Measurements from ENCODE around the gene PJA1. TPM values are rescaled to one million over a fixed set of nuclear protein-coding genes. Genes with fewer than 3 reads are reported as not detected.

The PJA1 gene, protein sequence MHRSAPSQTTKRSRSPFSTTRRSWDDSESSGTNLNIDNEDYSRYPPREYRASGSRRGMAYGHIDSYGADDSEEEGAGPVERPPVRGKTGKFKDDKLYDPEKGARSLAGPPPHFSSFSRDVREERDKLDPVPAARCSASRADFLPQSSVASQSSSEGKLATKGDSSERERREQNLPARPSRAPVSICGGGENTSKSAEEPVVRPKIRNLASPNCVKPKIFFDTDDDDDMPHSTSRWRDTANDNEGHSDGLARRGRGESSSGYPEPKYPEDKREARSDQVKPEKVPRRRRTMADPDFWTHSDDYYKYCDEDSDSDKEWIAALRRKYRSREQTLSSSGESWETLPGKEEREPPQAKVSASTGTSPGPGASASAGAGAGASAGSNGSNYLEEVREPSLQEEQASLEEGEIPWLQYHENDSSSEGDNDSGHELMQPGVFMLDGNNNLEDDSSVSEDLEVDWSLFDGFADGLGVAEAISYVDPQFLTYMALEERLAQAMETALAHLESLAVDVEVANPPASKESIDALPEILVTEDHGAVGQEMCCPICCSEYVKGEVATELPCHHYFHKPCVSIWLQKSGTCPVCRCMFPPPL
- 13.8 and 16.2 TPM in 2 replicates for total RNA-seq

DNA sequence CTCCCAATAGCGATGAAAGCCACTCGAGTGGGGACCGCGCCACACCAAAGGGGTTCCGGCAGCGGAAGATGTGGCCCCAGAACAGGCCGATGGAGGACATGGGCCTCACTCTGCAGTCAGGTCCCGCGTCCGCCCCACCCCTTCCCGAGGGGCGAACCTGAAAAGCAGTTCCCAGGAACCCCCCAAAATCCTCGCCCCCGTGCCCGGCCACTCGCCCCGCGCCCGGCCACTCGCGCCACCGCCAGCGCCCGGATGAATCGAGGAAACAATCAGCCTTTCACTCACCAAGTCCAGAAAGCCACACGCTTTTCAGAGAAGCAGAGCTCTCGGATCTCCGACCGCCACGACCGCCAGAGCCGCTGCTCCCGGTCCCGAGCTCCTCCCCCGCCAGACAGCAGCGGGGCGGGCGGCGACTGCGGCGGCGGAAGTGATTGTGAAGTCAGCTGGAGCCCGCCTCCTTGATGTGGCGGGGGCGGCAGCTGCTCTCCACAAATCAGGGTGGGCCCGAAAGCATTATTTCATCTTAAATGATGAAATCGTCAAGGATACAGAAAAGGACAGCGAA lies at the start of gene PJA1:
TSS of gene PJA1 (minus strand) at position 367 of the 565 bp plus-strand sequence. CDS start 2,380 bp downstream, outside the sequence.
- intact Hi-C loops (cut with micrococcal nuclease), result loop anchor here (1.0 to 10.0 kb wide), 6 partner anchors 337 to 1290 kb away; partner anchors contain the start of genes EDA, IGBP1 and YIPF6

DNA sequence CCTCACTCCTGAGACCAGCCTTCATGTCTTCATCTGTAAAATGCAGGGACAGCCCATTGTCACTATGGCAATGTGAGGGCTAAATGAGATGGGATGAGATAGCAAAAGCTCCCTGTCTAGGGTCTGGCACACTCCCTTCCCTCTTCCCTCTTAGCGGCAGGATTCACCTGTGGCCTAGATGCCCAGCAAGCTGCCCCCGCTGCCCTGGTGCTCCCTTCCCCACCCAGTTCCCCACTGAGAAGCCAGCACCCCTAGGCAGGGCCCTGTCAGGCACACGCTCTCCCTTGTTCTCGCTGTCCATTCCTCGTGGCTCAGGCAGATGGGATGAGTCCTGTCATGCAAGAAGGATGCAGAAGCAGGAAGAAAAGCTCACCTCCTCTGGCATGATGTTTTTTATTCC lies 49.2 kb upstream of the PJA1 start:
- intact Hi-C loops (cut with micrococcal nuclease), result no loop called here

DNA sequence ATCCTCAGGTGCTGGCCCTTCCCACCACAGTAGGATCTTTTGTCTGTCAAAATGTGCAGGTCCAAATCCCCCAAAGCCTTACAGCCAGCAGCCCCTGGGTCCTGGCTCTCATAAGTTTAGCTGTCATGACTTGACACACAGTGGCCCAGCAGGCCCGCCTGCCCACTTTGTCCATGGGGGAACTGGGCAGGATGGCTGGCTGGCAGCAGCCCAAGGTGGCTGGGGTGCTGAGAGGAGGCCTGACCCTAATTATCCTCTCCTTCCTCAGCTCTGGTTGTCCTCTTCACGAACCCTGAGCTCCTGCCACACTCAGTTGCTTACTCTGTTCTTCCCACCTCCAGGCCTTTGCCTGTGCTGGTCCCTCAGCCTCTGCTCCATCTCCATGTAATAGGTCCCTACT lies 46.4 kb upstream of the PJA1 start:
- intact Hi-C loops (cut with micrococcal nuclease), result no loop called here

DNA sequence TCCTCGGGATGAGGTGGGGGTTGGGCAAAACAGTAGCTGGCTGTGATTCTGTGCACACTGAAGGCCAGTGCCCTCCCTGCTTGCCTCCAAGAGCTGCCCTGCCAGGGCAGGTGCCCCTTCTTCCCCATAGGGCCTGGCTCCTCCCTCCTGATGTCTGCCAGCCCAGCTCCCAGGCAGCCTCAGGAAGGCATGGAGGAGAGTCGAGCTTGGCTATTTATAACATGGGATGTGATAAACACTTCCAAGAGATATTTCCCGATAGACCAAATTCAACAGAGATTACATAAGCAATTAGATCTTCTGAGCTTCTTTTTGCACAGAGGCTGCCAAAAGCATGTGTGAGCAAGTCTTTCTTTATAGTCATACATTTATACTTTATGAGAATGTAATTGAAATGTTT lies 45.3 kb upstream of the PJA1 start:
- intact Hi-C loops (cut with micrococcal nuclease), result no loop called here

DNA sequence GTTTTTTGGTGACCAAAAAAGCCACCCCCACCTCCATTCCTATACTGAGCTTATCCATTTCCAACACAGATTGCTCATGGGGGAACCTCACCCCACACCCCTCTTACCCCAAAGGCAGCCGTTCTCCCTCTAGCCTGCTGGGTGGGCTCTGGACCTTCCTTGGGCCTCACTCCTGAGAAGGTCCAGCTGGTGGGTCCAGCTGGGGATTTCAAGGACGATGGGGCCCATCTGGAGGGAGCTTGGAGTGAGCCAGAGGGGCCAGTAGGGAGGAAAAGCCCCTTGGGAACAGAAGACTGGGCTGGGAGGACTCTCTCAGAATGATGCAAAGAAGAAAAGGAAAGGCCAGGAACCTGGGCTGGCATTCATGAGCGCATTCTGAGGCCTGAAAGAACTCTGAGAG lies 42.0 kb upstream of the PJA1 start:
- intact Hi-C loops (cut with micrococcal nuclease), result no loop called here

DNA sequence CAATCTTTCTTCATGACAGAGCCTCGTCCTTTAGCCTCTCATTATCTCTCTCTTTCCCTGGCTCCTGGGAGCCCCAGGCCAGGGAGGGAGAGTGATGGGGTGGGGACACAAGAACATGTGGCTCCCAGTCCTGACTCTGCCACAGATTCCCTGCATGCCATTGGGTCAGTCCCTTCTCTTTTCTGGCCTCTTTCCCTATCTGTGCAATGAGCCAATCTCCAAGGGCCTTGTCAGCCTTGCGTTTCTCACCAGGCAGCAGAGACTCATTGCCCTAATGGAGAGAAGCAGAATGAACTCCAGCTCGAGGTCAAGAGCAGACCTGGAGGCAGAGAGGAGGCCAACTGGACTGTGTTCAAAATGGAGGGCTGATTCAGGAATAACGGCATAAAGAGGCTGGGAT lies 38.4 kb upstream of the PJA1 start:
- intact Hi-C loops (cut with micrococcal nuclease), result no loop called here

DNA sequence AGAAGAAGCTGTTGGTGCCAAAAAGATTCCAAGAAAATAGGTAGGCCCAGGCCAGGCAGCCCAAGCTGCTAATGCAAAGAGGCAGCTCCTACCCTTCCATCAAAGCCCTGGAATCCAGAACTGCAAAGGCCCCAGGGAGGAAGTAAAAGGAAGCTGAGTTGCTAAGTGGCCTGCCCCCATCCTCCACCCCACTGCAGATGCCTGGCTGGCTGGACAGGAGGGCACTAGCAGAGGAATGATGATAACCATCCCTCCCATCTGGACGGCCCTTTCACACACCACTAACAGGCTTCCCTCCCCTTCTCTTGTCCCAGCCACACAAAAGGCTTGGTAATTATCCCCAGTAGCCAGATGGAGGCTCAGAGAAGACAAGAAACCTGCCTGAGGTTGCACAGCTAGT lies 32.4 kb upstream of the PJA1 start:
- intact Hi-C loops (cut with micrococcal nuclease), result no loop called here

DNA sequence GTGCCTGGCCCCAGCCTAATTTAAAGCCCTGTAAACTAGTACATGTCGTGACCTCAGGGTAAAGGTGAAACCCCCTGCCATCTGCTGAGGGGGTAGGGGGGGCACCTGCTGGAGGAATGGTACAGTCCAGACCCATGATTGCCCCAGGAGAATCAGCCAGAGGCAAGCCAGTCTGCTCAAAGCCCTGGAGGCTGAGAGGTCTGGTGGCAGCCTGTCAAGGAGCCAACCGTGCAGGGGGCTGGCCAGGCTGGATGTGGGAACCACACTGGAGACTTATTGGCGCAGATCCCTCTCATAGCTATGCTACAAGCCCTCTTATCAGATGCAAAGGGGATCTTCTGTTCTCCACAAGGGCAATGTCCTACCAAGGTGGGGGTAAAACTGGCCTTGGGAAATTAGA lies 31.4 kb upstream of the PJA1 start:
- intact Hi-C loops (cut with micrococcal nuclease), result no loop called here

DNA sequence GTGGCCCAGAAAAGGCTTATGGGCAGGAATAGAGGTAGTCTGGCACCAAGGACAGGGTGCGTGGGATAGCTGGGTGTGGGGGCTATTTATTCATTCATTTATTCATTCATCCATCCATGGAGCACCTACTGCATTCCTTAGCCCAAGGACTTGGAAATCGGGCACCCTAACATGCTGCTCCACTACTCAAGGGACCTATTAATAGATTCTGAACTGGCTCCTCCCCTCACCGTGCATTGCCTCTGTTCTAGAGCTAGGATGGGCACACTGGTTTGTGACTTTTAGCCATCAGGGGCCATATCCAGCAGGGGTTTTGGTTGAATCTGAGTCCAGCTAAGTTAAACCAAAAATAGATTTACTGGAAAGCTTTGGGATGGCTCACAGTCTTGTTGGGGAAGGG lies 30.6 kb upstream of the PJA1 start:
- intact Hi-C loops (cut with micrococcal nuclease), result no loop called here

DNA sequence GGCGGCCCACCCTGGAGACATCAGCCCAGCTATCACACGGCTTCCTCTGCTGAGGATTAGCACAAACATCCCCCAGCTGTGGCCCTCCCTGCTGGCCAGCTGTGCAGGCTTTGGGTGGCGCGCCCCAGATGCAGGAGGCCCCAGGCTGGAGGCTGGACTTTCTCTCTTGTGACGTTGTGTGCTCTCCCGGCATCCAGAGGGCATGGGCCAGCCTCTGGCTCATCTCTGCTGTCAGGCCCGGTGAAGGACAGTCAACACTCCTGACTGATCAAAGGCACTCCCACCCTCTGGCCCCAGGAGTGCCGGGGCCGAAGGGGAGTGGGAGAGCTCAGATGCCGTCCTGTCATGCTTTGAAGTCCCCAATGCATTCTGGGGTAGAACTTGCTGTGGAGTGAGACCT lies 29.9 kb upstream of the PJA1 start:
- intact Hi-C loops (cut with micrococcal nuclease), result no loop called here

DNA sequence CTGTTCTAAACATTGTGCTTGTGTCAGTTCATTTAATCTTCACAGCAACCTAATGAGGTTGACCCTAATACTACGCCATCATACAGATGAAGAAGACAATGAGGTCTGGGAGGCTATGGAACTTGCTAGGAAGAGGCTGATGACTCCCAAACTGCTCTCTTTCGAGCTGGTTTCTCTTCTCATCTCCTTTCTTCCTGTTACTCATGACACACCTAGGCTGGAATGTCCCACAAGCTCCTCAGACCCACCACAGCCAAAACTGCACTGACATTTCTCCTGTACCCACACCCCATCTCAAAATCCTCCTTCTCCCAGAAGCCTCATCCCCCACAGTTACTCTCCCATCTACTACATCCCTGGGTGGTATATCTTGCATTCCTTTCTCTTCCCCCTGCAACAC lies 27.4 kb upstream of the PJA1 start:
- intact Hi-C loops (cut with micrococcal nuclease), result no loop called here

DNA sequence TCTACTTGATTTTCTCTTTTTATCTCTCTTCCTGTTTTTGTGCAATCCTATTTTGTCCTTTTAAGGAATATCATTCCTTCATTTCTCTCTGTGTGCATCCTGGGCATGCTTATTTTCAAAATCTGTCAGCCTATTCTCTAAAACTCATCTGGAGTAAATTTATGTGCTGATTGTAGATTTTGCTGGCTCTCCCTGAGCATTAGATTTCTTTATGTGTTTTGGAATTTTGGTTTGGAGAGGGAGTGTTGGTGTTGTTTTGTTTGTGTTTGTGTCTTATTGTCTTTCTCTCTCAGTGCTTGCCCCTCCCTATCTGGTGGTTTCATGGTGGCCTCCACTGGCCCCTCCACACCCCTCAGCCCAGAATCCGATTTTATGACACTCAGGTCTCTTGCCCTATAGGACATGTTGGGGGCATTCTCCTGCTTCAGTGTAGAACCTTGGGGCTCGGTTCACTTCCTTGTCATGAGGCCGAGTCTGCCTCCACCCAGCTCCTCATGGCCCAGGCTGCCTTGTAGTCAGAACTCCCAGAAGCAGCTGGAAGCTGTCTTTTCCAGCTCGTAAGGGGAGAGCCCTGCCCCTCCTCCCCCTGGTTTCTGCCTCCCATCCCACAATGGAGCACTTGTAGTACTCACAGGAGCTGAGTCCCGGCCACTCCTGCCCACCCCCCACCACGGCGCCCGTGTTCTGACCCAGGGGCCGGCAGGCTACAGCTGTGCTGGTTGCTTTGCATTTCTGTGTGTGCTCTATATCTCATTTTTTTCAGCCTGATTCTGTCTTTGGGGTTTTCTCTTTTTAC lies 24.5 kb upstream of the PJA1 start:
- intact Hi-C loops (cut with micrococcal nuclease), result no loop called here

DNA sequence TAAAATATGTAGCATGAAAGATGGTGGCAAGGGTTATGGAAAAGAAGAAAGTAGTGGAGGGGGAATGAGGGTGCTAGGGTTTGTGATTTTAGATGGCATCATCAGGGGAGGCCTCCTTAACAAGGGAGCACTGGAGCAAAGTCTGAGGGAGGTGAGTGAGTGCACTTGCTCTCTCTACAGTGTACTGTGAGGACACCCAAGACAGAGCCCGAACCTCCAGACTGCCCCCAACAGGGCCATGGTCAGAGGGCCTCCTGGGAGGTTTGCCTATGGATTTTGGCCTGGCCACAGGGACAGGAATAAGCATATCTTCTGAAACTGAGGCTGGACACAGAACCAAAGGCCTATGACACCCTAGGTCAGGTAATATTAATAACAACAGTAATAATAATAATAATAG lies 21.4 kb upstream of the PJA1 start:
- intact Hi-C loops (cut with micrococcal nuclease), result no loop called here

DNA sequence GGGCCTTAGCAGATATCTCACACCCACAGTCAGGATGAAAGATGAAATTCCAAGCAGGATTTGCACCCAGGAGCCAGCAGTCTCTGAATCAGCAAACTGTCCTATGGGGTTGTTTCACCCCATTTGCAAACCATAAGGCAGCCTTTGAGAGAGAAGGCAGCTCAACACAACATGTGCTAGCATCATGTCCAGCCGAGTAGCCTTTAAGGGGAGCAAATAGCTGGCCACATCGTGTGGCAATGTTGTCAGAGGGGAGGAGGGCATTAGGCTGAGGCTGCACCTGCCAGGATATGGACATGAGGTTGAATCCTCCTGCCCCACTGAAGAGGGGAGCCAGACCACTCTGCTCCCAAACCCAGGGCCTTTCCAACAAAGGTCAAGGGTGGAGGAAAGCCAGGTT lies 20.6 kb upstream of the PJA1 start:
- intact Hi-C loops (cut with micrococcal nuclease), result no loop called here

DNA sequence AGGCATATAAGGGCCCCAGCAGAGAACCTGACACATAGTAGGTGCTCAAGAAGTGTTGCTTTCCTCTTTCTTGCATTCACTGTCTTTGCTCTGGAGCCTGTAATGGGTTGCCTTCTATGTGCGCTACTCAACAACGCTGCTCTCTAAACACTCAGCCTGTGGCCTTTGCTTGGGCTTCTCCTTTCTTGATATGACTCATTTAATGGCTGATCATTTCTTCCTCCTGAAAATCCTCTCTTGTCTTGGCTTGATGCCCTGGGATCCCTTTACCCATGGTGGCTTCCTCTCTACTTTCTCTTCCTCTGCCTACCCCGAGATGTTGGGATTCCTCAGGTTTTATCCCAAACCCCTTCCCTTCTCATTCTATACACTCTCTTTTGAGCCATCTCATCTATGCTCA lies 19.9 kb upstream of the PJA1 start:
- intact Hi-C loops (cut with micrococcal nuclease), result no loop called here

DNA sequence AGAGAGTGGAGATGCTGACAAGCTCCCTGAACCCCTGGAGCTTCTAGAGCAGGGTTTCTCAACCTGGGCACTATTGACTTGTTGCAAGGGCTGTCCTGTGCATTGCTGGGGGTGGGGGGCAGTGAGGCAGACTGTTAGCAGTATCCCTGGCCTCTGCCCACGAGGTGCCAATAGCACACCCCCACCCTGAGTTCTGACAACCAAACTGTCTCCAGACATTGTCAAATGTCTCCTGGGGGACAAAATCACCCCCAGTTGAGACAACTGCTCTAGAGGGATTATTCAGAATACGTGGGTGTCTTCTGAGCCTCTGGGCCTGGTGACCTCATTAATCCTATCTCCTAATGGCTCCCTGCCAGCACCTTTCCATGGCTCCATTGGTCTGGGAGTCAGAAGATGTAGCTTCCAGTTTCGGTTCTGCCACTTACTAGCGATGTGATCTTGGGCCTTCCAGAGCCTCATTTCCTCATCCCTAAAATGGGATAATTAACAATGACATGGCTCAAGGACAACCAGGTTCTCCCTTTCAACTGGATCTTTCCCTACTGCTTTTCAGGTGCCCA lies 17.6 kb upstream of the PJA1 start:
- intact Hi-C loops (cut with micrococcal nuclease), result no loop called here

DNA sequence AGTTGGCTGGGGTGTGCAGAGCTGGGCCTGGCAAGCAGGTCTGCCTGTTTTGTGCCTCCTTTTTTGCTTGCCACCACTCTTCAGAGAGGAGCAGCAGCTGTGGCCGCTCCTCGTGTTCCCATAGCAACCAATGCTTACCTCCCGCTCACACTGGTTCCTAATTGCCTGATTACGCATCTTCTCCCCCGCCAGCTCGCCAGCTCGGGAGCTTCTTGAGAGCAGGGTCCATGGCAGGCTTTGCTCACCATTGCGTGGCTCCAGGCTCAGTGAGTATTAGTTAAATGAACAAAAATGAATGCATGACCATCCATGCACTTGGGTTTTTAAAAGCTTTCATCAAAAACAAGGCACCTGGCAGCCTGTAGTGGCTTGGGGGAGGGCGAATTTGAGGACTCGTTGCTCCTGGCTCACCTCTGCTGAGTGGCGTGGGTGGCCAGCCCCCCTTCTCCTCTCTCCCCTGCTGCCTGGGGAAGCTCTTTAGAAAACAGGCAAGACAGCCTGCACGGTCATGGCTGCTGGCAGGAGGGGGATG lies 14.2 kb upstream of the PJA1 start:
- intact Hi-C loops (cut with micrococcal nuclease), result no loop called here

DNA sequence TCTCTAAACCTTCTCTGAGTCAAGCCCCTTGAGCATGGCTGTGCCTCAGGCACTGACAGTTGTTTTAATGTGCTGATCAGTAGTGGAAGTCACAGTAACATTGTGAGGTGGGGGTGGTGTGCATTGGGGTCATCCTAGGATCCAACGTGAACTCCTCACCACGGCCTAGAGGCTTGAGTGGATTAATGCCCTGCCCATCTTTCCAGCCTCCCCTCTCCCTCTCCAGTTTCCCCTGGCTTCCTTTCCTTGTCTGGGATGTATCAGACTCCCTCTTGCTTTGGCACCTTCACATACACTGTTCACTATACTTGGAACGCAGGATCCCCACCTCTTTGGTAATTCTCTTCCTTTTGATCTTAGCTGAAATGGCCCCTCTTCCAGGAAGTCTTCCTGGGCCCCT lies 13.3 kb upstream of the PJA1 start:
- intact Hi-C loops (cut with micrococcal nuclease), result no loop called here

DNA sequence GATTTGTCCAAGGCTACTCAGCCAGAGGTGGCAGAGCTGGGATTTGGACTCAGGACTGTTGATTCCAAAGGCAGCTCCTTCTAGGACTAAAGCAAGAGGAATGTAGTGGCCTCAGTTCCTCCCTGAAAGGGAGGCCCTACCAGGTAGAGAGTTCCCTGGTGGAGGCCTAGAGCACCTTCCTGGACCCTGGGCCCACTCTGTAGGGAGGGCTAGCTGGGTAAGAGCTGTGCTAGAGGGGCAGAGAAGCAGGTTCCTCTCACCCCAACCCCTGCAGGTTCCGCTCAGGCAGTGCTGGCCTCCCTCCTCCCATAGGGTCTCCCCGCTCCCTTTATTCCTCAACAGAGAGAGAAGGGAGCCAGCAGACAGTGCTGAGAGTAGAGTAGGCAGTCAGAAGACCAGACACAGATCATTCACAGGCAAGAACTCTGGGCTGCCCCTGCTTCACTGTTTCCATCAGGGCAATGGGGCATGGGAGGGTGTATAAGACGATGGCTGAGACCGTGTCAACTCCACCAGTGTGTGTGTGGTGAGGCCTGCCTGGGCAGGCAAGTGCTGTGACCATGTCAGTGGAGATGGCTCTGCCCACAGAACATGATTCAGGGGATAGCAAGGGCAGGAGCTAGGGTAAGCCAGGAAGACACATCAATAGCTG lies 12.4 kb upstream of the PJA1 start:
- intact Hi-C loops (cut with micrococcal nuclease), result no loop called here

DNA sequence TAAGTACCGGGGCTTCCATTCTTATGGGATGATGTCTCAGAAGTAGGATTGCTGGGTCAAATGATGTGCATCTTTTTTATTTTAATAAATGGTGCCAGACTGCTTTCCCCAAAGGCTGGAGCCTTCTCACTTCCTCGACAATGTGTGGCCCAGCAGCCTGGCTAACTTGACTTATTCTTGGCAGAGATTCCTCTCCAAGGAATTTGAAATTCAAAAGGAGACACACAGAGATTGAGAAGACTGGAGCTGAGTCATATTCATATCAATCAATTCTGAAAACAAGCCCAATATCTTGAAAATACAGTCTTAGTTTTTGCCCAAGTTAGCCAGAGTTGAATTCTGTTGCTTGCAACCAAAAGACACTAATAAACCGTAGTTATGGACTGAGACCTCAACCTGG lies 10.8 kb upstream of the PJA1 start:
- intact Hi-C loops (cut with micrococcal nuclease), result no loop called here

DNA sequence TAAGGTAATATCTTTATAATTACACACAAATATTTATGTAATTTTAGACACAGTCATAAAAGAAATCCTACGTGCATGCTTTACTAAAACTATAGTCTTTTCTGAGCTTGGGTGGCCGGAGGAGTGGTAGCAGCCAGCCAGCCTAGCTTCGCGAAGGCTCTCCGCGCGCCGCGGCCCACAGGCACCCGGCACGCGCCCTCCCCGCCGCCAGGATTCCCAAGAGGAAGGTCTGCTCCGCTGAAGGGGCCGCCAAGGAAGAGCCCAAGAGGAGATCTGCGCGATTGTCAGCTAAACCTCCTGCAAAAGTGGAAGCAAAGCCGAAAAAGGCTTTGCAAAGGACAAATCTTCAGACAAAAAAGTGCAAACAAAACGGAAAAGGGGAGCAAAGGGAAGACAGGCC lies 8.7 kb upstream of the PJA1 start:
- intact Hi-C loops (cut with micrococcal nuclease), result no loop called here

All from T-helper 1 cell treated with Interleukin-12 subunit alpha and Interleukin-12 subunit beta and Interleukin-4 antibody, amounts not matched to agents 30 ng/mL and 1 ng/mL, for 36 hours (primary cell).